SH-SY5Y (cell line): ENCODE data around the gene UBL5.

ENCODE experiments used
- GATA2 ChIP-seq: IDR thresholded peaks from 2 replicates; pipeline ENCODE4 v1.6.1; 2011; ENCODE audit warnings: mild to moderate bottlenecking, low read depth, low read length
- GATA3 ChIP-seq: IDR thresholded peaks from 2 replicates; pipeline ENCODE4 v1.6.1; 2011; ENCODE audit warnings: low read depth, mild to moderate bottlenecking, low read length, moderate library complexity

GRCh38 chr19:9857920-9858746 is 30.4 kb downstream of the UBL5 start:
- TF ChIP-seq GATA3 (no peak), GATA2 (no peak)
